ENCODE results near the gene HRAS. TPM values are rescaled to one million over a fixed set of nuclear protein-coding genes. Genes with fewer than 3 reads are reported as not detected.

Gene HRAS
- polyA plus RNA-seq, 3 donors, result 10.1 to 32.9 (median 10.3) TPM

GRCh38 chr11:533586-534395 is 1.6 kb downstream of the HRAS start:
- peak overlapping the region in 1 of 2 donors; percentile 12 for H3K4me3 Mint-ChIP-seq
- Histone ChIP-seq H4K20me1 (ENCODE audit: insufficient read depth, low read length) (peaks cover 26% of the 10 kb centered on the region), H3K36me3 (replicated peaks in 1 of 2; ENCODE audit: control insufficient read depth in 1 of 2, insufficient read depth in 2 of 2, low read length in 2 of 2) (peaks cover 20 to 23% of the 10 kb centered on the region in 2 donors), H3K27me3 (ENCODE audit: control insufficient read depth in 2 of 2, insufficient read depth in 2 of 2, low read length in 2 of 2) (peaks cover 0 to 24% of the 10 kb centered on the region in 2 donors), H3K4me1 (ENCODE audit: control insufficient read depth in 1 of 2, insufficient read depth in 2 of 2, low read length in 2 of 2) (peaks cover 33 to 37% of the 10 kb centered on the region in 2 donors), H3K9ac (ENCODE audit: insufficient read depth, low read length, poor library complexity, severe bottlenecking) (no peak overlapping the region), H3K9me3 (replicated peaks in 1 of 2; ENCODE audit: control insufficient read depth in 1 of 2, insufficient read depth in 1 of 2, low read length in 2 of 2) (no peaks in the 10 kb centered on the region), H2AFZ (ENCODE audit: insufficient read depth, low read depth, low read length, poor library complexity, severe bottlenecking) (no peak overlapping the region), H3K79me2 (ENCODE audit: insufficient read depth, low read length) (peaks cover 12% of the 10 kb centered on the region), H3K27ac (ENCODE audit: low read depth in 1 of 2, low read length in 2 of 2) (no peak overlapping the region), H3K4me2 (replicated peaks; ENCODE audit: extremely low read depth, low read length, poor library complexity, severe bottlenecking) (peak overlapping the region; percentile 93), H3K4me3 (replicated peaks in 1 of 3; ENCODE audit: low read depth in 2 of 3, low read length in 3 of 3) (peak overlapping the region in 1 of 3 experiments; percentile 84)
- H3K27me3 Mint-ChIP-seq (ENCODE audit: low read depth in 3 of 3), result peaks cover 12 to 28% (median 17%) of the 10 kb centered on the region in 3 donors
- TF ChIP-seq CTCF (IDR thresholded peaks at IDR 0.05), result no peak
- peaks cover 15% of the 10 kb centered on the region in 2 donors for H3K36me3 Mint-ChIP-seq
- H3K27ac Mint-ChIP-seq, result no peak overlapping the region
- H3K9me3 Mint-ChIP-seq, result peaks cover 0 to 4% (median 0%) of the 10 kb centered on the region in 7 donors
- peaks cover 11% of the 10 kb centered on the region for H3K4me1 Mint-ChIP-seq
- no peak for DNase-seq
- intact Hi-C loops (cut with micrococcal nuclease), result no loop called here
- 96% methylated on average over 34 of the region's 37 CpGs for WGBS (ENCODE audit: insufficient coverage)

GRCh38 chr11:532986-533585 is 2.3 kb downstream of the HRAS start:
- Mint-ChIP-seq H3K36me3 (peaks cover 15% of the 10 kb centered on the region in 2 donors), H3K27ac (no peak overlapping the region), H3K27me3 (ENCODE audit: low read depth in 3 of 3) (peaks cover 4 to 21% (median 12%) of the 10 kb centered on the region in 3 donors), H3K4me3 (no peak overlapping the region), H3K4me1 (peaks cover 11% of the 10 kb centered on the region), H3K9me3 (peaks cover 0 to 4% (median 0%) of the 10 kb centered on the region in 7 donors)
- H3K4me2 ChIP-seq (replicated peaks; ENCODE audit: extremely low read depth, low read length, poor library complexity, severe bottlenecking), result no peak overlapping the region
- no peak overlapping the region for H3K27ac ChIP-seq (ENCODE audit: low read depth in 1 of 2, low read length in 2 of 2)
- DNase-seq, result no peak
- TF ChIP-seq CTCF (IDR thresholded peaks at IDR 0.05), result no peak
- H3K4me1 ChIP-seq (ENCODE audit: control insufficient read depth in 1 of 2, insufficient read depth in 2 of 2, low read length in 2 of 2), result peaks cover 33 to 37% of the 10 kb centered on the region in 2 donors
- H2AFZ ChIP-seq (ENCODE audit: insufficient read depth, low read depth, low read length, poor library complexity, severe bottlenecking), result no peak overlapping the region
- peaks cover 12% of the 10 kb centered on the region for H3K79me2 ChIP-seq (ENCODE audit: insufficient read depth, low read length)
- 98% methylated on average over 33 of the region's 33 CpGs for WGBS (ENCODE audit: insufficient coverage)
- peaks cover 26% of the 10 kb centered on the region for H4K20me1 ChIP-seq (ENCODE audit: insufficient read depth, low read length)
- peaks cover 20 to 23% of the 10 kb centered on the region in 2 donors for H3K36me3 ChIP-seq (replicated peaks in 1 of 2; ENCODE audit: control insufficient read depth in 1 of 2, insufficient read depth in 2 of 2, low read length in 2 of 2)
- intact Hi-C loops (cut with micrococcal nuclease), result no loop called here
- no peak overlapping the region for H3K9ac ChIP-seq (ENCODE audit: insufficient read depth, low read length, poor library complexity, severe bottlenecking)
- H3K4me3 ChIP-seq (replicated peaks in 1 of 3; ENCODE audit: low read depth in 2 of 3, low read length in 3 of 3), result no peak overlapping the region
- no peaks in the 10 kb centered on the region for H3K9me3 ChIP-seq (replicated peaks in 1 of 2; ENCODE audit: control insufficient read depth in 1 of 2, insufficient read depth in 1 of 2, low read length in 2 of 2)
- H3K27me3 ChIP-seq (ENCODE audit: control insufficient read depth in 2 of 2, insufficient read depth in 2 of 2, low read length in 2 of 2), result peaks cover 0 to 17% of the 10 kb centered on the region in 2 donors

Measured in CD14-positive monocyte (primary cell).